Caco-2 (cell line): ENCODE data around the gene VTI1A. TPM values are rescaled to one million over a fixed set of nuclear protein-coding genes. Genes with fewer than 3 reads are reported as not detected.

Experiments used
- BruUV-seq: library from RNA; stranded (reverse); fragments of 400-500 nt; replicated peaks from 2 replicates; lab custom pipeline; 2021; lab: Mats Ljungman, UMichigan
- CTCF ChIA-PET: fragments of 300-600 bp; sonication (Branson Sonifier 250); formaldehyde crosslinking; loops from one replicate; lab custom pipeline; 2022; ENCODE audit warnings: antibody characterized with exemption; lab: Charles Lee
- POLR2A ChIA-PET: fragments of 300-600 bp; sonication (Branson Sonifier 250); formaldehyde crosslinking; loops from one replicate; lab custom pipeline; 2022; ENCODE audit warnings: antibody characterized with exemption; lab: Charles Lee
- DNase-seq, 2 experiments: peaks; one replicate each; pipeline versions ENCODE4 v3.0.0 to v3.0.0-alpha.2; 2020 to 2022
- H3K27me3 ChIP-seq: replicated peaks from 2 replicates; pipeline ENCODE4 v1.6.0; 2011; ENCODE audit warnings: low read length; ENCODE audit not compliant: control insufficient read depth, insufficient read depth
- H3K36me3 ChIP-seq: 2 replicates; pipeline ENCODE4 v1.5.1; 2011; ENCODE audit warnings: low read length; ENCODE audit not compliant: control insufficient read depth, insufficient read depth
- H3K4me1 ChIP-seq: fragments of 250-450 bp; sonication (Bioruptor Pico); 2 replicates; pipeline ENCODE4 v1.5.1; 2020; ENCODE audit warnings: mild to moderate bottlenecking
- H3K4me3 ChIP-seq: 2 replicates; pipeline ENCODE4 v1.5.1; 2011; ENCODE audit warnings: low read depth, mild to moderate bottlenecking, control low read depth, low read length
- H3K9me3 ChIP-seq: fragments of 250-450 bp; sonication (Bioruptor Pico); 2 replicates; pipeline ENCODE4 v1.5.1; 2020; ENCODE audit warnings: mild to moderate bottlenecking, moderate library complexity
- H3K27ac Mint-ChIP-seq: one replicate; pipeline ENCODE4 v1.8.0; 2022; ENCODE audit warnings: mixed read lengths; ENCODE audit not compliant: unreplicated experiment
- H3K27me3 Mint-ChIP-seq: one replicate; pipeline ENCODE4 v1.8.0; 2022; ENCODE audit warnings: mixed read lengths; ENCODE audit not compliant: insufficient read depth, unreplicated experiment
- H3K36me3 Mint-ChIP-seq: one replicate; pipeline ENCODE4 v1.8.0; 2022; ENCODE audit warnings: mild to moderate bottlenecking, mixed read lengths; ENCODE audit not compliant: insufficient read depth, unreplicated experiment
- H3K4me1 Mint-ChIP-seq: one replicate; pipeline ENCODE4 v1.8.0; 2022; ENCODE audit warnings: low read depth, mixed read lengths; ENCODE audit not compliant: unreplicated experiment
- H3K4me3 Mint-ChIP-seq: one replicate; pipeline ENCODE4 v1.8.0; 2022; ENCODE audit warnings: mild to moderate bottlenecking, moderate library complexity, mixed read lengths; ENCODE audit not compliant: unreplicated experiment
- H3K9me3 Mint-ChIP-seq: one replicate; pipeline ENCODE4 v1.8.0; 2022; ENCODE audit warnings: mixed read lengths; ENCODE audit not compliant: unreplicated experiment
- CTCF ChIP-seq, 2 experiments: fragments of 200-600 bp in 1 of 2; IDR thresholded peaks; 1 replicate in 1 of 2; 2 replicates in 1 of 2; pipeline versions ENCODE4 v1.5.1 to v1.8.0; 2011 to 2022; ENCODE audit warnings: antibody characterized with exemption in 1 of 2, control low read depth in 1 of 2, inconsistent platforms in 1 of 2, low read depth in 1 of 2, low read length in 1 of 2, mild to moderate bottlenecking in 1 of 2, moderate library complexity in 1 of 2; ENCODE audit not compliant: insufficient read depth in 1 of 2, severe bottlenecking in 1 of 2, unreplicated experiment in 1 of 2
- intact Hi-C: fragments of 100-400 bp; cut with micrococcal nuclease; formaldehyde crosslinking; loops from one replicate; pipeline ENCODE4 v1.10.0; 2022; ENCODE audit not compliant: unreplicated experiment
- total RNA-seq: library from RNA; stranded (reverse); gene quantifications from 2 replicates; pipeline ENCODE4 v1.2.3, GENCODE V29; 2022

VTI1A gene
- total RNA-seq, 1 experiment from 2014 or later = 45.6 TPM

GRCh38 chr10:112851588-112852211, 404.7 kb downstream of the VTI1A start:
- Mint-ChIP-seq H3K4me1 (no peaks in the 10 kb centered on the region), H3K9me3 (peaks cover 22% of the 10 kb centered on the region), H3K36me3 (no peaks in the 10 kb centered on the region), H3K27me3 (no peaks in the 10 kb centered on the region), H3K4me3 (no peak overlapping the region), H3K27ac (no peak overlapping the region)
- no peaks in the 10 kb centered on the region; the same call in none of the 2 replicates for H3K9me3 ChIP-seq
- no peak for DNase-seq
- no peak for TF ChIP-seq CTCF (IDR thresholded peaks at IDR 0.05; ENCODE audit: insufficient read depth in 1 of 2, low read depth in 1 of 2, low read length in 1 of 2, severe bottlenecking in 1 of 2, unreplicated experiment in 1 of 2)
- no peak overlapping the region for H3K4me3 ChIP-seq
- intact Hi-C loops = no loop called here
- no peaks in the 10 kb centered on the region for H3K36me3 ChIP-seq
- ChIA-PET POLR2A (no interaction called here), CTCF (no interaction called here)
- no peaks in the 10 kb centered on the region for H3K27me3 ChIP-seq
- H3K4me1 ChIP-seq = no peaks in the 10 kb centered on the region
- no TSS peak for BruUV-seq

GRCh38 chr10:112852306-112852705, 405.3 kb downstream of the VTI1A start:
- BruUV-seq = no TSS peak
- Mint-ChIP-seq H3K36me3 (no peaks in the 10 kb centered on the region), H3K4me3 (no peak overlapping the region), H3K27me3 (no peaks in the 10 kb centered on the region), H3K4me1 (no peaks in the 10 kb centered on the region), H3K9me3 (peaks cover 17% of the 10 kb centered on the region), H3K27ac (no peak overlapping the region)
- CTCF ChIA-PET = no interaction called here
- Histone ChIP-seq H3K4me1 (no peaks in the 10 kb centered on the region), H3K27me3 (no peaks in the 10 kb centered on the region), H3K9me3 (no peaks in the 10 kb centered on the region; the same call in 1 of the 2 replicates), H3K4me3 (no peak overlapping the region), H3K36me3 (no peaks in the 10 kb centered on the region)
- intact Hi-C loops = no loop called here
- DNase-seq = no peak
- POLR2A ChIA-PET = no interaction called here
- TF ChIP-seq CTCF (IDR thresholded peaks at IDR 0.05; ENCODE audit: insufficient read depth in 1 of 2, low read depth in 1 of 2, low read length in 1 of 2, severe bottlenecking in 1 of 2, unreplicated experiment in 1 of 2) = no peak

GRCh38 chr10:112855134-112855533, 408.1 kb downstream of the VTI1A start:
- H3K27ac Mint-ChIP-seq = no peak overlapping the region
- no peak for DNase-seq
- Histone ChIP-seq H3K36me3 (no peaks in the 10 kb centered on the region), H3K4me3 (no peak overlapping the region), H3K27me3 (no peaks in the 10 kb centered on the region), H3K9me3 (no peaks in the 10 kb centered on the region), H3K4me1 (no peaks in the 10 kb centered on the region)
- peaks cover 10% of the 10 kb centered on the region for H3K9me3 Mint-ChIP-seq
- no peaks in the 10 kb centered on the region for H3K27me3 Mint-ChIP-seq
- intact Hi-C loops = no loop called here
- BruUV-seq = no TSS peak
- no peaks in the 10 kb centered on the region for H3K4me1 Mint-ChIP-seq
- H3K4me3 Mint-ChIP-seq = no peak overlapping the region
- ChIA-PET CTCF (no interaction called here), POLR2A (no interaction called here)
- no peaks in the 10 kb centered on the region for H3K36me3 Mint-ChIP-seq
- no peak for TF ChIP-seq CTCF (IDR thresholded peaks at IDR 0.05; ENCODE audit: insufficient read depth in 1 of 2, low read depth in 1 of 2, low read length in 1 of 2, severe bottlenecking in 1 of 2, unreplicated experiment in 1 of 2)
